ENCODE measurements around the gene INSRR.

DNA sequence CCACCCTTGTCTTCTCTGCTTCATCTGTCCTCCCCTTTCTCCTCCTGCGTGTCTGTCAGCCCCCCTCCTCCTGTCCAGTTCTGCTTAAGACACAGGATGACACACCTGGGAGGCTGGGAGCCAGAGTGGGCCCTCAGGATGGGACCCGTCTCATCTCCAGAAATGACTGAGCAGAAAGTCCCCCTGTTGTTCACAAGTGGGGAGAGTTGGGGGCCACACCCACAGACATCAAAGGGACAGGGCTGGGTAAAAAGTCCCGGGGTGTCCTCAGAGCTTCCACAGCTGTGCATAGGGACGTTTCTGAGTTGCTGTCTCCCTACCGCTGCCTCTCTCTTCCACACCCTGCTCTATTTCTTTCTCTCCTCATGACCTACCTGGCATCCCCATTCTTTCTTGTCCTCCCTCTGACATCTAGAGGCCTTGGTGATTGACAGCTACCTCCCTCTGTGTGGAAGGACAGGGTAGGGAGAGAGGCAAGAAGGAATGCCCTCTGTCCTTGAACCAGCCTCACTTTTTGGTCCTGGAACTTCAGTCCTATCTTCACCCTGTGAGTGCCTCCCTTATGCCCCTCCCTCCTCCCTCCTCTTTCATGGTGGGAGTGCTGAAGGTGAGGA lies 22.8 kb downstream of the INSRR start:
- TF ChIP-seq POLR2A (IDR thresholded peaks at IDR 0.05; ENCODE audit: low read depth) (no peak), POLR2AphosphoS5 (IDR thresholded peaks at IDR 0.05) (no peak), EP300 (IDR thresholded peaks at IDR 0.05) (no peak)
- TF ChIP-seq, protein P1, sequence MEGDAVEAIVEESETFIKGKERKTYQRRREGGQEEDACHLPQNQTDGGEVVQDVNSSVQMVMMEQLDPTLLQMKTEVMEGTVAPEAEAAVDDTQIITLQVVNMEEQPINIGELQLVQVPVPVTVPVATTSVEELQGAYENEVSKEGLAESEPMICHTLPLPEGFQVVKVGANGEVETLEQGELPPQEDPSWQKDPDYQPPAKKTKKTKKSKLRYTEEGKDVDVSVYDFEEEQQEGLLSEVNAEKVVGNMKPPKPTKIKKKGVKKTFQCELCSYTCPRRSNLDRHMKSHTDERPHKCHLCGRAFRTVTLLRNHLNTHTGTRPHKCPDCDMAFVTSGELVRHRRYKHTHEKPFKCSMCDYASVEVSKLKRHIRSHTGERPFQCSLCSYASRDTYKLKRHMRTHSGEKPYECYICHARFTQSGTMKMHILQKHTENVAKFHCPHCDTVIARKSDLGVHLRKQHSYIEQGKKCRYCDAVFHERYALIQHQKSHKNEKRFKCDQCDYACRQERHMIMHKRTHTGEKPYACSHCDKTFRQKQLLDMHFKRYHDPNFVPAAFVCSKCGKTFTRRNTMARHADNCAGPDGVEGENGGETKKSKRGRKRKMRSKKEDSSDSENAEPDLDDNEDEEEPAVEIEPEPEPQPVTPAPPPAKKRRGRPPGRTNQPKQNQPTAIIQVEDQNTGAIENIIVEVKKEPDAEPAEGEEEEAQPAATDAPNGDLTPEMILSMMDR (IDR thresholded peaks at IDR 0.05), result no peak

All from esophagus muscularis mucosa (tissue), 4 donors.